ENCODE results near the gene KANSL1.
"Not testable (repeated sequence)": the region's sequence is repeated elsewhere in the genome, so short reads cannot be mapped to it uniquely, and the experiment has no call there.

KANSL1 gene

DNA sequence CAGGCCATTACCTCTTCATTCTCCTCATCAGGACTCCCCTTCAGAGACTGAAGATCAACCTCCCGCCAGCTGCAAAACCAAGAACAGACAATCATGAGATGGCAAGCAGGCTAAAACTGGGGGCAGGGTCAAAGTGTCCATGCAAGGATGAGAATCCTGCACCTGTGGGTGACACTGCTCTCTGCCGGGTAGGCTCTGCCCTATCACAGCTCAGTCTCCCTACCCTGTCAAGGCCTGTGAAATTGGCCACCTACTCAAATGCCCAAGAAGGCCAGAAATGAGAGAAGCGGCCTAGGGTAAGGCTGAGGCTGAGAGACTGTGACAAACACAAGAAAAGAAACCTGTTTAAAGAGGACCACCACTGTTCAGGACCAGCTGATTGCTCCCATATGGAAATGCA, 159.8 kb downstream of the KANSL1 start:
- DNase-seq = no peak

DNA sequence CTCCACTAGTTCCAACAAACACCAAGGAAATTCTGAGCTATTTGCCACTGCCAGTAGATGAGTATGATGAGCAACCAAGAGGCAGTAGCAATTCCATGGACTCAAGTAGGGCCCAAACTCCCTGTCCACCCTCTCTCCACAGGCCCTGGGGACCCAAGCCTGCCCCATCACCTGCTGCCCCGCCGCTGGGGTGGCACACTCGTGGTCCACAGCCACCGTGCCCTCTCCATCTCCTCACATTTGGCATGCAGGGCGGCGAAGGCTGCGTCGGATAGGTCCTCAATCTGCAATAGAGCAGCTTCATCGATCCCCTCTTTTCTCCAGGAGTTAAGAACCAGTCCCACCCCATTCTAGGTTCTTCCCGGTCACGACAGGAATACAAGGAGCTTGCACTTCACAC, 160.3 kb downstream of the KANSL1 start:
- DNase-seq = no peak

DNA sequence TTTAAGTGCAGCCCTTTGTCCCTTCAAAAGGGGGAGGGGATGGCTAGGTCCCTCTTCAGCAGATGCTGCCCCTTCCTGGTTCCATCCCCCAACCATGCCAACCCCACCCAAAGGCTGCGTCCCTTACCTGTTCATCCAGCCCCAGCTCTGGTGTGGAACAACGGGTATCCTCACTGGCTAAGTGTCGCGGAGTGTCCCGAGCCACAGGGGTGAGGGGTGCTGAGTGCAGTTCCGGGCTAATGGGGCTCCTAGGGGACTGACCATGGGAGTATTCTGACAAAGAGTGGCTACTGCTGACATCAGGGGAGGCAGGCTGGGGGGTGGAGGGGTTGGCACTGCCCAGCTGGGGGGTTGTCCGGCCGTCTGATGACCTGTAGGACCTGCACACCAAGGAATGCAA, 161.3 kb downstream of the KANSL1 start:
- no peak for DNase-seq

DNA sequence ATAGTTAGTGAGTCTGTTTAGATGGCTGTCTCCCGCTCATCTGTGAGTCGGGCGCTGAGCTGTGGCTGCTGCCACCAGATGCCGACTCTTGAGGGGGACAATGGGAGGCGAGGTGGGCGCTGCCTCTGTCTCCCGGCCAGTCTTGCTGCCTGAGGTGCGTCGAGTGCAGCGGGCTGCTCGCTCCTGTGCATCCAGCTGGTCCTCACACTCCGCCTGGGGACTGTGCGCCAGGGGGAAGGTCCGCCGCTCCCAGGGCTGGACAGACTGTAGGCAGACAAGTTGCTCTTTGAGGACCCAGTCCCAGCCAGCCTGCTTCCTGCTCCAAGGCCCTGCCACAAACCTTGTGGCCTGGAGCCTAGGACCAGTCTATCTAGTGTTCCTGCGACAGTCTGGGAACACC, 161.8 kb downstream of the KANSL1 start:
- no peak for DNase-seq

DNA sequence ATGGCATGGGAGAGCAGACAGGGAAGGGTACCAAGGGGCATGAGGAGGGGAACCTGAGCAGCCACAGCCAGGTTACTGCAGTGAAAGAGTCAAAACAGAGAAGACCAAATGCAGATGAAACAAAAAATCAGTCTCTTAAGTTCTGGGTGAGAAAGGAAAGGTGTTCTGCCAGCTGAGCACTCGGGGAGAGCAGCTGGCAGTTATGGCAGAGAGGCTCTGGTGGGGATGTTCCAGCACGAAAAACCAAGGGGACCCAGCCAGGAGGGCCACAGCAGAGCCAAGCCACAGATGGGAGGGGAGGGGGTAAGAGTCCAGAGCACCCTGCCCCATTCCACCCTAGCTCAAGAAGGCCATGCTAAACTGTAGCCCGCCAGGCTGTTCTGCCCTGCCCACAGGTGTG, 162.5 kb downstream of the KANSL1 start:
- DNase-seq = no peak

DNA sequence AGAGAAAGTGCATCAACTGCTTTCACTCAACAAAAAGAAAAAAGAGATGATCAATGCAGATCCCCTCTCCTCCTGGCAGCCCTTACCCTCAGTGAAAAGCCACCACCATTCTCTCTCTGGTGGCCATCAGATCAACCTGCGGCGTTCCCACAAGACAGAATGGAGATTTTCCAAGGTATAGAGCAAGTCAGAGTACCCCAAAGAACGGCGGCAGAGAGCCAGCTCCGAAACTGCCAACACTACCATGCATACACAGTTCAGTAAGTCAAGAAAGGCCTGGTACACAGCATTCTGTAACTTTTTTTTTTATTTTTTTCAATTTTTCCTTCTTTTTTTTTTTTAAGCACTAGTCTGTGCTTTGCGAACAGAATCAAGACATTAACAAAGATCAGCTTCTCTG, 163.6 kb downstream of the KANSL1 start:
- DNase-seq = no peak

DNA sequence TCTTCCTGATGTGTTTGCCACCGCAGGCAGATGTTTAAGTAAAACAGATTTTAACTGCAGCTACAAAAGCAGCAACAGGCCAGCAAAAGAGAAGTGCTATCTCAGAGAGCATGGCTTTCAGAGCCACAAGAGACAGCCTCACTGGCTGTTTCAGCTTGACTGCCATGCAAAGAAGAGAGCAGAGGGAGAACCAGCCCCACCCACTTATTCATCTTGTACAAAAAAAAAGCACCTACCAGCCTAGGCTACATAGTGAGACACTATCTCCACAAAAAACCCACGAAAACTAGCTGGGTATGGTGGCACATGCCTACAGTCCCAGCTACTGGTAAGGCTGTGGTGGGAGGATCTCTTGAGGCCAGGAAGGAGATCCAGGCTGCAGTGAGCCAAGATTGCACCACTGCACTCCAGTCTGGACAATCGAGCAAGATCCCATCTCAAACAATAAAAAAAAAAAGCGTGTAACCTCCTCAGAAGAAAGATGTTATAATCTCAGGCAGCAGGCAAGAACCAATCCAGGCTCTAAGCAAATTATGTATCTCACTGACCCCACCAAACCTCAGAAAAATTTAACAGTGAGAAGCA, 164.2 kb downstream of the KANSL1 start:
- DNase-seq = peak in 3 of 4 experiments; percentile 17 to 35 (median 34)

DNA sequence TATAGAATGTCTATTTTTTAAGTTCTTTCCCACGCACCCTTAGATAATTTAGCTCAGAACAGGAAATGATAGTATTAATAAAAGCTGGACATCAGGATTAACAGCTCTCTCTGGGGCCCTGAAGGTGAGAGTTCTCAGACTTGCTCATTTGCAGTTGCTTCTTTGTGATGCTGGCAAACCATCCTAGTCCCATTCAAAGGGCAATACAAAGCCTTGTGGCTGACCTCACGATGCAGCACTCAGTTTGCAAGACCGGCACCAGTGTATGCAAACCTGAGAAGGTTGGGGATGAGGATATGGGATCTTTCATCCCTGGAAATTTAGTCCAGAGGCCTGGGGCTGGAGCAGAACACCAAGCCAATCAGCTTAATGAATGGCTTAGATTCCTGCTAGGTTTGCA, 164.9 kb downstream of the KANSL1 start:
- no peak for DNase-seq

DNA sequence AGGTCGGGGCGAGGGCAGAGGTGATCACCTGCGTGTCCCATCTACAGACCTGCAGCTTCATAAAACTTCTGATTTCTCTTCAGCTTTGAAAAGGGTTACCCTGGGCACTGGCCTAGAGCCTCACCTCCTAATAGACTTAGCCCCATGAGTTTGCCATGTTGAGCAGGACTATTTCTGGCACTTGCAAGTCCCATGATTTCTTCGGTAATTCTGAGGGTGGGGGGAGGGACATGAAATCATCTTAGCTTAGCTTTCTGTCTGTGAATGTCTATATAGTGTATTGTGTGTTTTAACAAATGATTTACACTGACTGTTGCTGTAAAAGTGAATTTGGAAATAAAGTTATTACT, 165.3 kb downstream of the KANSL1 start:
- DNase-seq = peak; percentile 17 to 47 (median 38)

DNA sequence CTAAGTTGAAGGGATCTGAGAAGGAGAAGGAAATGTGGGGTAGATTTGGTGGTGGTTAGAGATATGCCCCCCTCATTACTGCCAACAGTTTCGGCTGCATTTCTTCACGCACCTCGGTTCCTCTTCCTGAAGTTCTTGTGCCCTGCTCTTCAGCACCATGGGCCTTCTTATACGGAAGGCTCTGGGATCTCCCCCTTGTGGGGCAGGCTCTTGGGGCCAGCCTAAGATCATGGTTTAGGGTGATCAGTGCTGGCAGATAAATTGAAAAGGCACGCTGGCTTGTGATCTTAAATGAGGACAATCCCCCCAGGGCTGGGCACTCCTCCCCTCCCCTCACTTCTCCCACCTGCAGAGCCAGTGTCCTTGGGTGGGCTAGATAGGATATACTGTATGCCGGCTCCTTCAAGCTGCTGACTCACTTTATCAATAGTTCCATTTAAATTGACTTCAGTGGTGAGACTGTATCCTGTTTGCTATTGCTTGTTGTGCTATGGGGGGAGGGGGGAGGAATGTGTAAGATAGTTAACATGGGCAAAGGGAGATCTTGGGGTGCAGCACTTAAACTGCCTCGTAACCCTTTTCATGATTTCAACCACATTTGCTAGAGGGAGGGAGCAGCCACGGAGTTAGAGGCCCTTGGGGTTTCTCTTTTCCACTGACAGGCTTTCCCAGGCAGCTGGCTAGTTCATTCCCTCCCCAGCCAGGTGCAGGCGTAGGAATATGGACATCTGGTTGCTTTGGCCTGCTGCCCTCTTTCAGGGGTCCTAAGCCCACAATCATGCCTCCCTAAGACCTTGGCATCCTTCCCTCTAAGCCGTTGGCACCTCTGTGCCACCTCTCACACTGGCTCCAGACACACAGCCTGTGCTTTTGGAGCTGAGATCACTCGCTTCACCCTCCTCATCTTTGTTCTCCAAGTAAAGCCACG, 165.9 kb downstream of the KANSL1 start:
- peak; percentile 56 to 71 (median 69) for DNase-seq

DNA sequence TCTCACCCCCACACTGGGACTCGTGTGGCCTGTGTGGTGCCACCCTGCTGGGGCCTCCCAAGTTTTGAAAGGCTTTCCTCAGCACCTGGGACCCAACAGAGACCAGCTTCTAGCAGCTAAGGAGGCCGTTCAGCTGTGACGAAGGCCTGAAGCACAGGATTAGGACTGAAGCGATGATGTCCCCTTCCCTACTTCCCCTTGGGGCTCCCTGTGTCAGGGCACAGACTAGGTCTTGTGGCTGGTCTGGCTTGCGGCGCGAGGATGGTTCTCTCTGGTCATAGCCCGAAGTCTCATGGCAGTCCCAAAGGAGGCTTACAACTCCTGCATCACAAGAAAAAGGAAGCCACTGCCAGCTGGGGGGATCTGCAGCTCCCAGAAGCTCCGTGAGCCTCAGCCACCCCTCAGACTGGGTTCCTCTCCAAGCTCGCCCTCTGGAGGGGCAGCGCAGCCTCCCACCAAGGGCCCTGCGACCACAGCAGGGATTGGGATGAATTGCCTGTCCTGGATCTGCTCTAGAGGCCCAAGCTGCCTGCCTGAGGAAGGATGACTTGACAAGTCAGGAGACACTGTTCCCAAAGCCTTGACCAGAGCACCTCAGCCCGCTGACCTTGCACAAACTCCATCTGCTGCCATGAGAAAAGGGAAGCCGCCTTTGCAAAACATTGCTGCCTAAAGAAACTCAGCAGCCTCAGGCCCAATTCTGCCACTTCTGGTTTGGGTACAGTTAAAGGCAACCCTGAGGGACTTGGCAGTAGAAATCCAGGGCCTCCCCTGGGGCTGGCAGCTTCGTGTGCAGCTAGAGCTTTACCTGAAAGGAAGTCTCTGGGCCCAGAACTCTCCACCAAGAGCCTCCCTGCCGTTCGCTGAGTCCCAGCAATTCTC, 166.8 kb downstream of the KANSL1 start:
- DNase-seq = peak; percentile 87 to 94 (median 92)

DNA sequence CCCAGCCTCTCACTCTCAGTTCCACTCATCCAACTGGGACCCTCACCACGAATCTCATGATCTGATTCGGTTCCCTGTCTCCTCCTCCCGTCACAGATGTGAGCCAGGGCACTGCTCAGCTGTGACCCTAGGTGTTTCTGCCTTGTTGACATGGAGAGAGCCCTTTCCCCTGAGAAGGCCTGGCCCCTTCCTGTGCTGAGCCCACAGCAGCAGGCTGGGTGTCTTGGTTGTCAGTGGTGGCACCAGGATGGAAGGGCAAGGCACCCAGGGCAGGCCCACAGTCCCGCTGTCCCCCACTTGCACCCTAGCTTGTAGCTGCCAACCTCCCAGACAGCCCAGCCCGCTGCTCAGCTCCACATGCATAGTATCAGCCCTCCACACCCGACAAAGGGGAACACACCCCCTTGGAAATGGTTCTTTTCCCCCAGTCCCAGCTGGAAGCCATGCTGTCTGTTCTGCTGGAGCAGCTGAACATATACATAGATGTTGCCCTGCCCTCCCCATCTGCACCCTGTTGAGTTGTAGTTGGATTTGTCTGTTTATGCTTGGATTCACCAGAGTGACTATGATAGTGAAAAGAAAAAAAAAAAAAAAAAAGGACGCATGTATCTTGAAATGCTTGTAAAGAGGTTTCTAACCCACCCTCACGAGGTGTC, 167.6 kb downstream of the KANSL1 start:
- no peak for DNase-seq

DNA sequence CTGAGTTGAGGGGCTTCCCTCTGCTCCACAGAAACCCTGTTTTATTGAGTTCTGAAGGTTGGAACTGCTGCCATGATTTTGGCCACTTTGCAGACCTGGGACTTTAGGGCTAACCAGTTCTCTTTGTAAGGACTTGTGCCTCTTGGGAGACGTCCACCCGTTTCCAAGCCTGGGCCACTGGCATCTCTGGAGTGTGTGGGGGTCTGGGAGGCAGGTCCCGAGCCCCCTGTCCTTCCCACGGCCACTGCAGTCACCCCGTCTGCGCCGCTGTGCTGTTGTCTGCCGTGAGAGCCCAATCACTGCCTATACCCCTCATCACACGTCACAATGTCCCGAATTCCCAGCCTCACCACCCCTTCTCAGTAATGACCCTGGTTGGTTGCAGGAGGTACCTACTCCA, 168.2 kb downstream of the KANSL1 start:
- no peak for DNase-seq

DNA sequence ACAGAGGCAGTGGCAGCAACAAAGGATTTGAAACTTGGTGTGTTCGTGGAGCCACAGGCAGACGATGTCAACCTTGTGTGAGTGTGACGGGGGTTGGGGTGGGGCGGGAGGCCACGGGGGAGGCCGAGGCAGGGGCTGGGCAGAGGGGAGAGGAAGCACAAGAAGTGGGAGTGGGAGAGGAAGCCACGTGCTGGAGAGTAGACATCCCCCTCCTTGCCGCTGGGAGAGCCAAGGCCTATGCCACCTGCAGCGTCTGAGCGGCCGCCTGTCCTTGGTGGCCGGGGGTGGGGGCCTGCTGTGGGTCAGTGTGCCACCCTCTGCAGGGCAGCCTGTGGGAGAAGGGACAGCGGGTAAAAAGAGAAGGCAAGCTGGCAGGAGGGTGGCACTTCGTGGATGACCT, 168.6 kb downstream of the KANSL1 start:
- no peak for DNase-seq

DNA sequence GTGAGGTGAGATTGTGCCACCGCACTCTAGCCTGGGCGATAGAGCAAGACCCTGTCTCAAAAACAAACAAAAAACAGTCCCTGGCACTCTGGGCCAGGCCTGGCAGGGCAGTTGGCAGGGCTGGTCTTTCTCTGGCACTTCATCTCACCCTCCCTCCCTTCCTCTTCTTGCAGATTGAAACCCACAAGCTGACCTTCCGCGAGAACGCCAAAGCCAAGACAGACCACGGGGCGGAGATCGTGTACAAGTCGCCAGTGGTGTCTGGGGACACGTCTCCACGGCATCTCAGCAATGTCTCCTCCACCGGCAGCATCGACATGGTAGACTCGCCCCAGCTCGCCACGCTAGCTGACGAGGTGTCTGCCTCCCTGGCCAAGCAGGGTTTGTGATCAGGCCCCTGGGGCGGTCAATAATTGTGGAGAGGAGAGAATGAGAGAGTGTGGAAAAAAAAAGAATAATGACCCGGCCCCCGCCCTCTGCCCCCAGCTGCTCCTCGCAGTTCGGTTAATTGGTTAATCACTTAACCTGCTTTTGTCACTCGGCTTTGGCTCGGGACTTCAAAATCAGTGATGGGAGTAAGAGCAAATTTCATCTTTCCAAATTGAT, 169.3 kb downstream of the KANSL1 start:
- no peak for DNase-seq

DNA sequence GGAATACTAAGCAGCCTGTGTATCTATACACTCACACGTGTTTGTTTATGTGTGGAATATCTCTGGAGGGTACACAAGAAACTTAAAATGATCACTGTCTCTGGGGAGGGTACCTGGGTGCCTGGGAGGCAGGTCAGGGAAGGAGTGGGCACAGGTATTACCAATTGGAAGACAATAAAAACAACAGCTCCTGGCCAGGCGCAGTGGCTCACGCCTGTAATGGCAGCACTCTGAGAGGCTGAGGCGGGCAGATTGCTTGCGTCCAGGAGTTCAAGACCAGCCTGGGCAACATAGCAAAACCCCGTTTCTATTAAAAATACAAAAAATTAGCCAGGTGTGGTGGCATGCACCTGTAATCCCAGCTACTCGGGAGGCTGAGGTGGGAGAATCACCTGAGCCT, 169.9 kb downstream of the KANSL1 start:
- DNase-seq = not testable (repeated sequence)

DNA sequence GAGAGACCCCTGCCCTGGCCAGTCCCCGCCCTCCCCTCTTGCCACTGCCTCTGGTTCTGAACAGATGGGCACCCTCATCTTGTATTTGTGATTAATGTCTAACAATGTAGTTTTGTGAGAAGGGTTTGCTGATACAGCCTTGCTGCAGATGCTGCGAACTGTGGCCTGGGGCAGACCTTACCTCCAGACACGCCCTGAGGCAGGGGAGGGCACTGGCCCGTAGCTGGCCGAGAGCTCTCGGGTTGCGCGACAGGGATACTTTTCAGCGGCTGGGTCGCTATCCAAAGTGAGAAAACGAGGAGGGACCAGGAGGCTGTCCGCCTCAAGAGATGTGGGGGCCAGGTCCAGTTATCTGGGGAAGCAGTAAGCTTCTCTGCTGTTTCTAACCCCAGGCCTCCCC, 172.2 kb downstream of the KANSL1 start:
- no peak for DNase-seq

DNA sequence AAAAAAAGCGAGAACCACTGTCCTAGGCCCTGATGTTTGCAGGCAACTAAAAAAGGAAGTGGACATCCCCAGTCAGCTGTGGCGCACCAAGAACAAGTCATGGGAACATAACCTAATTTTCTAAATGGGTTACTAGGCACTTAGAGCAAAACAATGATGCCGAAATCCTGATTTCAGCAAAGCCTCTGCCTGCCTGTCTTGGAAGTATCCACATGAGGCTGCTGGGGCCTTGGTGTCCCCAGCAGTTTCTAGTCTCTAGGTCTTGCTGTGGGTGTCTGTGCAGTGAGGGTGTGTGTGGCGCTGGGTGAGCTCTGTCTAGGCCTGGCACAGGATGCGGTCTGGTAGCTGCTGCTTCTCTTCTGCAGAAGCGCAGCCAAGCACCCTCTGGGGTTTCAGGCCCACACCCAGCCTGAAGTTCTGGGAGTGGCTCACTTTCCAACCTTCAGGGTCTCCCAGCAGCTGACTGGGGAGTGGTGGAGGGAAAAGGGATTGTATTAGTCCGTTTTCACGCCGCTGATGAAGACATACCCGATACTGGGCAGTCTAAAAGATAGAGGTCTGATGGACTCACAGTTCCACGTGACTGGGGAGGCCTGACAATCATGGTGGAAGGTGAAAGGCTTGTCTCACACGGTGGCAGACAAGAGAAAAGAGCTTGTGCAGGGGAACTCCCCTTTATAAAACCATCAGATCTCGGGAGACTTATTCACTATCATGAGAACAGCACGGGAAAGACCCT, 173.0 kb downstream of the KANSL1 start:
- DNase-seq = peak; percentile 79 to 93 (median 89)

DNA sequence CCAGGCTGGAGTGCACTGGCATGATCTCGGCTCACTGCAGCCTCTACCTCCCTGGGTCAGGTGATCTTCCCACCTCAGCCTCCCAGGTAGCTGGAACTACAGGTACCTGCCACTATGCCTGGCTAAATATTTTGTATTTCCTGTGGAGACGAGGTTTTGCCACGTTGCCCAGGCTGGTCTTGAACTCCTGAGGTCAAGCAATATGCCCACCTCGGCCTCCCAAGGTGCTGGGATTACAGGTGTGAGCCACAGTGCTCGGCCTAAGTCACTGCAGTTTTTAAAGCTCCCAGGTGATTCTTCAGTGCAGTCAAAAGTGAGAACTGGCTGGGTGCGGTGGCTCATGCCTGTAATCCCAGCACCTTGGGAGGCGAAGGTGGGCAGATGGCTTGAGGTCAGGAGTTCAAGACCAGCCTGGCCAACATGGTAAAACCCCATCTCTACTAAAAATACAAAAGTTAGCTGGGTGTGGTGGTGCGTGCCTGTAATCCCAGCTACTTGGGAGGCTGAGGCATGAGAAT, 173.8 kb downstream of the KANSL1 start:
- DNase-seq = not testable (repeated sequence)

DNA sequence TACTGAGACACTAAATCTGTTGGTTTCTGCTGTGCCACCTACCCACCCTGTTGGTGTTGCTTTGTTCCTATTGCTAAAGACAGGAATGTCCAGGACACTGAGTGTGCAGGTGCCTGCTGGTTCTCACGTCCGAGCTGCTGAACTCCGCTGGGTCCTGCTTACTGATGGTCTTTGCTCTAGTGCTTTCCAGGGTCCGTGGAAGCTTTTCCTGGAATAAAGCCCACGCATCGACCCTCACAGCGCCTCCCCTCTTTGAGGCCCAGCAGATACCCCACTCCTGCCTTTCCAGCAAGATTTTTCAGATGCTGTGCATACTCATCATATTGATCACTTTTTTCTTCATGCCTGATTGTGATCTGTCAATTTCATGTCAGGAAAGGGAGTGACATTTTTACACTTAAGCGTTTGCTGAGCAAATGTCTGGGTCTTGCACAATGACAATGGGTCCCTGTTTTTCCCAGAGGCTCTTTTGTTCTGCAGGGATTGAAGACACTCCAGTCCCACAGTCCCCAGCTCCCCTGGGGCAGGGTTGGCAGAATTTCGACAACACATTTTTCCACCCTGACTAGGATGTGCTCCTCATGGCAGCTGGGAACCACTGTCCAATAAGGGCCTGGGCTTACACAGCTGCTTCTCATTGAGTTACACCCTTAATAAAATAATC, 179.6 kb downstream of the KANSL1 start:
- no peak for DNase-seq

DNA sequence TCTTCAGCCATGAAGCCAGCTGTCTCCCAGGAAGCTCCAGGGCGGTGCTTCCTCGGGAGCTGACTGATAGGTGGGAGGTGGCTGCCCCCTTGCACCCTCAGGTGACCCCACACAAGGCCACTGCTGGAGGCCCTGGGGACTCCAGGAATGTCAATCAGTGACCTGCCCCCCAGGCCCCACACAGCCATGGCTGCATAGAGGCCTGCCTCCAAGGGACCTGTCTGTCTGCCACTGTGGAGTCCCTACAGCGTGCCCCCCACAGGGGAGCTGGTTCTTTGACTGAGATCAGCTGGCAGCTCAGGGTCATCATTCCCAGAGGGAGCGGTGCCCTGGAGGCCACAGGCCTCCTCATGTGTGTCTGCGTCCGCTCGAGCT, 180.1 kb downstream of the KANSL1 start:
- no peak for DNase-seq

Data from suppressor macrophage (primary cell).